HG03521 (cell line): ENCODE measurements around the gene MS4A10.
"Not testable (repeated sequence)": the region's sequence is repeated elsewhere in the genome, so short reads cannot be mapped to it uniquely, and the experiment has no call there.

ENCODE experiments used
- ATAC-seq: cut with Tn5 transposase; IDR thresholded peaks from one replicate; pipeline ENCODE4 v1.9.1; 2021; ENCODE audit warnings: mild to moderate bottlenecking, moderate library complexity; ENCODE audit not compliant: unreplicated experiment

Gene MS4A10

DNA sequence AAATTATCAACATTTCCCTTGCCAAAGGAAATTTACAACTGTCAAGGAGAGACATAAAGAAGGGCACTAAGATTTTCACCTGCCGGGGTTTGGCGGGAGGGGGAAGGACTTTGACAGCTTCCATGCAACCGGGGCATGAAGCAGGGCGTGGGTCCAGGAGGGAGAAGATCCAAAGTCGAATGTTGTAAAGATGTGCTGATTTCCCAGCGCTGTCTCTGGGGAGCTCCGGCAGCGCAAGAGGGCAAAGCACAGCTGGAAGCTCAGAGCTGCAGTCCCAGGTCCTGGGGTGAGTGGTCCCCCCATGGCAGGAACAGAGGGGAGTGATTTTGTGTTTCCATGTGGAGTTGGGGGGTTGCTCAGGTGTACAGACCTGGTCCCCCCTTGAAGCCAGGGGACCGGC is at the start of gene MS4A10:
TSS of gene MS4A10 (plus strand) at position 198 of the 400 bp plus-strand sequence. CDS start 5,003 bp downstream, outside the sequence.
- ATAC-seq, result no peak

DNA sequence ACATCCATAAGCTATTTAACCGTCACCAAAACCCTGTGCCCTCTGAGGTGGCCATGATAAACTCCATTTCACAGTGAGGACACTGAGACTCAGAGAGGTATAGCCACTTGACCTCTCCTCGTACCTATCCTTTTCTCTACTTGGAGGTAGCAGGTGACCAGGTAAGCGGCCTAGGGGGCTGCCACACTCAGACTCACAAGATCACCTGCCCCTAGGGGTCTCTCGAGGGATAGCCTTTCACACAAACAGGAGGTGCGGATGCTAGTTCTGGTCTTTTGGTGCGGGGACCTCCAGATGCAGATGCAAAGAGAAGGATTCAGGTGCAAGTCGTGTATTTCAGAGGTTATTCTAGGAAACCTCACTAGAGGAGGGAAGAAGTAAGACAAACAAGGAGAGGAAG is 46.0 kb upstream of the MS4A10 start:
- no peak for ATAC-seq

- ATAC-seq, result no peak
Observed at GRCh38 chr11:60740573-60740972, 44.6 kb upstream of the MS4A10 start.

DNA sequence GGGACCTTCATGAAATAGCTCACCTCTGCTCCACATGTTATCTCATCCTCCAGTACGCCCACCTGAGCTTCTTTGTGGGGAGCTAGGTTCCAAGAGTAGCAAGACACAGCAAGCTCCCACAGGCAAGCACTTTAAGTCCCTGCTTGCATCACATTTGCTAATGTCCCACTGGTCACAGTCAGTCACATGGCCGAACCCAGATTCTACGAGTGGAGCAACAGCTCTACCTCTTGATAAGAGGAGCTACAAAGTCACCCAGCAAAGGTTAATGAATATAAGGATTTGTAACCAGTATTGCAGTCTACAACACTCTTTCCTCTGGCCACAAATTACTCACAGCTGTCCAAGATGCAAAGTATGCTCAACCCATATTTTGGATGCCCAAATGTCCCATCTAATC is 43.7 kb upstream of the MS4A10 start:
- no peak for ATAC-seq

- no peak for ATAC-seq
Observed at GRCh38 chr11:60743058-60743457, 42.1 kb upstream of the MS4A10 start.

DNA sequence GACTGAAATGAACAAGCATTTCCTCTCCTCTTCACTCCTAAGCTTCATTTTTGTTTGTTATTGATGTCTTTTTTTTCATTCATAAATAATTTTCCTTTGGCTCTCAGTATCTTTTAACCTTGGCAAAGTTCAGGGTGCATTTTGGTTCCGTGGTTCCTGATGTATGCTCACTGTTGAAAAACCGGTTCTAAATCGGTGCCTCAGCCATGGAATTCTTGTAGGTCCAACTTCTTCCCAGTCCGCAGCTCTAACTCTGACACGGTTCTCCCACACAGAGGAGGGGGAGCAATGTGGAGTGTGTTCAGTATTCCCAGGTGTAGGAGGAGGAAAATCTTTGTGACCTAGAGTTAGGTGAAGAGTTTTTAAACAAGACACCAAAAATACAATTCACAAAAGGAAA is 41.0 kb upstream of the MS4A10 start:
- no peak for ATAC-seq

DNA sequence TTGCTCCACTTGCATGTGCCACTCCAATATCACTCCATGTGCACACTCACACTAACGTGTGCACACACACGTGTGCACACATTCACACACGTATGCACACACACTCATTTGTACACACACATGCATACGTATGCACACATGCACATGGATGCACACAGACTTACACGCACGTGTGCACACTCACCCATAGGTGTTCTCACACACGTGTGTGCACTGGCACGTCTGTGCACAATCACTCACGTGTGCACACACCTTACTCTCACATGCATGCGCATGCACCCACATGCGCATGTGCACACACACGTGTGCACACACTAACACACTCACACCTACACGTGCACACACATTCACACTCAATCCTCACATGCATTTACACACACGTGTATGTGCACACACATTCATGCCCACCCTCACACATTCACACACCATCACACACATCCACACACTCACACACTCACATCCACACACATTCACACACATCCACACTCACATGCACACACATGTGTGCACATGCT is 37.7 kb upstream of the MS4A10 start:
- no peak for ATAC-seq

DNA sequence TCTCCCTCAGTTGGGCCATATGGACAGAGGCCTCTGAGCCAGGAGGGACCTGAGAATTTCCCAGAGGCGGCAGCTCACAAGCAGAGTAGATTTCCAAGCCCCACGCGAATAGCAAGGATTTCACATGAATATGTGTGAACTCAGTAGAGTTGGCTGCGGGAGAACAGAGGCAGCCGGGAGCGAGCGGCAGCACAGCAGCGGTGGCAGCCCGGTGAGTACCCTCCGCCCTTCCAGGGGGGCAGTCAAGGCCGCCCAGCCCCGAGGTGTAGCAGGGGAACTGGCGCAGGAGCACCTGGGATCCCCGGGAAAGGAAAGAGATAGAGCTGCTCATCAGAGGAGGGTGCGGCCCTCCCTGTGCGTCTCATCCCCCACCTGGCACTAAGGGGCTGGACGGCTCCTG is 36.9 kb upstream of the MS4A10 start:
- no peak for ATAC-seq

DNA sequence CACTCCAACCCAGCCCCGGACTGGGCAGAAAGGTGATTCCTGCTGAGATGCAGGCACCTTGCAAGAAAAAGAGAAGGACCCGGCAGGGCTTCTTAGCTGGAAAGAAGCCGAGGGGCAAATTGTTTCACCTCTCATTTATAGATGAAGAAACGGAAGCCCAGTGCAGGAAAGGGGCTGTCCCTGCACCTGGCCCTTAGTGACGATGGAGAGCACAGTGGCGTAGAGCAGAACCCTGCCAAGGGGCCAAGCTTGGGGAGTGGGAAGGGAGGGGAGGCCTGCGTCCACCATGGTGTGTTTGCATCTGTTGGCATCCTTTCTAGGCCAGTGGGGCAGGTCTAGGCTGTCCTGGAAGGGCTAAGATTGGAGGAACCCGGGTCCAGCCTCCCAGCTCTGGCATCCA is 36.3 kb upstream of the MS4A10 start:
- no peak for ATAC-seq

GRCh38 chr11:60750911-60751310 is 34.2 kb upstream of the MS4A10 start:
- no peak for ATAC-seq

- no peak for ATAC-seq
Observed at GRCh38 chr11:60753309-60753708, 31.8 kb upstream of the MS4A10 start.

DNA sequence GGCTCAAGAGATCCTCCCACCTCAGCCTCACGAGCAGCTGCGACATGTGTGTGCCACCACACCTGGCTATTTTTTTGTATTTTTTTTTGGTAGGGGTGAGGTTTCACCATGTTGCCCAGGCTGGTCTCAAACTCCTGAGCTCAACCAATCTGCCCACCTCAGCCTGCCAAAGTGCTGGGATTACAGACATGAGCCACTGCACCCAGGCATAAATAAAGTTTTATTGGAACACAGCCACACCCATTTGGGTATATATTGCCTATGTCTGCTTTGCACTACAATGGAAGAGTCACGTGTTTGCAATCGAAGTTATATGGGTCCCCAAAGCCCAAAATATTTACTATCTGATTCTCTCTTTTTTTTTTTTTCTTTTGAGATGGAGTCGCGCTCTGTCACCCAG is 30.2 kb upstream of the MS4A10 start:
- ATAC-seq, result no peak

- ATAC-seq, result no peak
Observed at GRCh38 chr11:60756307-60757032, 28.7 kb upstream of the MS4A10 start, which contains the start of gene MS4A15. Gene MS4A15, plus strand, starts transcription at chr11:60756867. Its CDS starts 6,867 bp downstream, at chr11:60763734.

GRCh38 chr11:60757231-60757800 is 27.8 kb upstream of the MS4A10 start:
- no peak for ATAC-seq

- not testable (repeated sequence) for ATAC-seq
Observed at GRCh38 chr11:60758671-60759070, 26.5 kb upstream of the MS4A10 start.

DNA sequence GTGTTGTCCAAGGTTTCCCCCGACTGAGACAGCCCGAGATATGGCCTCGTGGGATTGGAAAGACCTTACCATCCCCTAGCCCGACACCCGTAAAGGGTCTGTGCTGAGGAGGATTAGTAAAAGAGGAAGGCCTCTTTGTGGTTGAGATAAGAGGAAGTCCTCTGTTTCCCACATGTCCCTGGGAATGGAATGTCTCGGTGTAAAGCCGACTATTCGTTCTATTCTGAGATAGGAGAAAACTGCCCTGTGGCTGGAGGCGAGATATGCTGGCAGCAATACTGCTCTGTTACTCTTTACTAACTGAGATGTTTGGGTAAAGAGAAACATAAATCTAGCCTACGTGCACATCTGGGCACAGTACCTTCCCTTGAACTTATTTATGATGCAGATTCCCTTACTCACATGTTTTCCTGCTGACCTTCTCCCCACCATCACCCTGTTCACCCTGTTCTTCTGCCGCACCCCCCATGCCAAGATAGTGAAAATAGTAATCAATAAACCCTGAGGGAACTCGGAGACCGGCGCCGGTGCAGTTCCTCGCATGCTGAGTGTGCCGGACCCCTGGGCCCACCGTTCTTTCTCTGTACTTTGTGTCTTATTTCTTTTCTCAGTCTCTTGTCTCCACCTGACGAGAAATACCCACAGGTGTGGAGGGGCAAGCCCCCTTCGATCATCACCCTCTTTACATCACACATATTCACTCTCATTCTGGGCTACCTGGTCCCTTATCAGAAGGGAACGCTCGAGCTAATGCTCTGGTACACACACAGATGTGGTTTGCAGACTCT is 25.5 kb upstream of the MS4A10 start:
- not testable (repeated sequence) for ATAC-seq

DNA sequence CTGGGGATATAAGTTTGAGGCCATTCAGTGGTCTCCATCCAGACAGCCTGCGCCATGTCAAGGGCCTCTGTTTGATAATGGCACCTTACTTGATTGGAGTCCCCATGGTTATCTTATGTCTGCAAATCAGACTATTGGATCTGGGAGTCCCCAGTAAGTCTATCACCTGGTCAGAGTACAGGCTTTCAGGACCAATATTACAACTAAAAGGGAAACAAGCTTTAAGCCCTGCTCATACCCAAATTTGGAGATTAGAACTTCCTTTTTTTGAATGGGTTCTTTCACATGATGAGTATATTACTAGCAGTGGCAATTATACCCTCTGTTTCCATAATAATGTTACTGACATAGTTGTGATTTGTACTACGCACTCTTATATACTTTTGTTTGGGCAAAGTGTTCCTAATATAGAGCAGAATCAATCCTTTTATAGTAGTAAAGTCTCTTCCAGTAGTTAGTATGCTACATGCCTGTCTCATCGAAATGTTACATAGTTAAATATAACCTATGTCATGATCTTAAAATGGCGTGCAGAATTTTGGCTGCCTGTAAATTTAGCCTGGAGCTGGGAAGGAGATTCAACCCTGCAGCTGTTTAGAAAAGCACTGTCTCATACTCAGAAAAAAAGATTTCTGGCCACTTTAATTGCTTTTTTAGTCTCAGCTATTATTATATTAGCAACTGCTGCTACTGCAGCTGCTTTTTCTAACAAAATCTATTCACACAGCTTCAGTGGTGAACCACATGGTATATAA is 23.5 kb upstream of the MS4A10 start:
- ATAC-seq, result no peak

GRCh38 chr11:60762851-60763691 is 22.1 kb upstream of the MS4A10 start:
- peak; percentile 55 for ATAC-seq

DNA sequence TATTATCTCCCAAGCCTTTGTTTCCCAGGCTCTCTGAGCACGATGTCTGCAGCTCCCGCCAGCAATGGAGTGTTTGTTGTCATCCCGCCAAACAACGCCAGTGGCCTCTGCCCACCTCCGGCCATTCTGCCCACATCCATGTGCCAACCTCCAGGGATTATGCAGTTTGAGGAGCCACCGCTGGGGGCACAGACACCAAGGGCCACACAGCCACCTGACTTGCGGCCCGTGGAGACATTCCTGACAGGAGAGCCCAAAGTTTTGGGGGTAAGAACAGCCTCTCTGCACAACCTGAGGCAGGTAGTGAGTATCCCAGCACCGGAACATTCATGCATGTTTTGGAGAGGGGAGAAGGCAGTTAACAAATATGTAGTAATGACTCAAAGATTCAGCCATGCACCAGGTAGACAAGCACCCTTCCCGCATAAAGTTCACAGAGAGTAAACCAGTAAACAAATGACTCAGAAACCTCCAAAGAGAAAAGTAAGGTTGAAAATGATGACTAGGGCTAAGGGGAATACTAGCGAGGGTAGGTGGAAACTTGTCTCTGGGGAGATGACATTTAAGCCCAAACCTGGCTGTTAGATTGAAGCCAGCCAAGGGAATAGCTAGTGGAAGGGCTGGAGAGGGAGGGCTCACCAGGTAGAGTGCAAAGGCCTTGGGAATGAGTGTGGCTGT is 21.3 kb upstream of the MS4A10 start:
- no peak for ATAC-seq
